ENCODE data around the gene CCNT2. TPM values are rescaled to one million over a fixed set of nuclear protein-coding genes. Genes with fewer than 3 reads are reported as not detected.
"Not testable (repeated sequence)": the region's sequence is repeated elsewhere in the genome, so short reads cannot be mapped to it uniquely, and the experiment has no call there.

Gene CCNT2
- total RNA-seq, 1 donor = 91.3 TPM

GRCh38 chr2:134936691-134937090 lies 18.1 kb downstream of the CCNT2 start:
- H3K4me3 ChIP-seq (ENCODE audit: low read length) = no peak overlapping the region
- peaks cover 21% of the 10 kb centered on the region for H3K4me1 ChIP-seq (ENCODE audit: insufficient read depth, low read length)
- H3K27me3 ChIP-seq (ENCODE audit: insufficient read depth, low read length) = no peaks in the 10 kb centered on the region
- H3K9me3 ChIP-seq (ENCODE audit: low read depth, low read length) = no peaks in the 10 kb centered on the region

GRCh38 chr2:134943540-134943939 lies 24.9 kb downstream of the CCNT2 start:
- no peak overlapping the region for H3K4me3 ChIP-seq (ENCODE audit: low read length)

GRCh38 chr2:134944975-134945374 lies 26.4 kb downstream of the CCNT2 start:
- Histone ChIP-seq H3K27me3 (ENCODE audit: insufficient read depth, low read length) (no peaks in the 10 kb centered on the region), H3K4me1 (ENCODE audit: insufficient read depth, low read length) (peaks cover 10% of the 10 kb centered on the region), H3K4me3 (ENCODE audit: low read length) (no peak overlapping the region), H3K9me3 (ENCODE audit: low read depth, low read length) (no peaks in the 10 kb centered on the region)

More at GRCh38 chr2:134943540-134943939, 24.9 kb downstream of the CCNT2 start:
- H3K4me1 ChIP-seq (ENCODE audit: insufficient read depth, low read length) = peaks cover 7% of the 10 kb centered on the region
- H3K9me3 ChIP-seq (ENCODE audit: low read depth, low read length) = no peaks in the 10 kb centered on the region
- H3K27me3 ChIP-seq (ENCODE audit: insufficient read depth, low read length) = no peaks in the 10 kb centered on the region

- Histone ChIP-seq H3K4me3 (ENCODE audit: low read length) (no peak overlapping the region), H3K27me3 (ENCODE audit: insufficient read depth, low read length) (no peaks in the 10 kb centered on the region), H3K9me3 (ENCODE audit: low read depth, low read length) (no peaks in the 10 kb centered on the region), H3K4me1 (ENCODE audit: insufficient read depth, low read length) (peaks cover 11% of the 10 kb centered on the region)
These were observed 27.5 kb downstream of the CCNT2 start for GRCh38 chr2:134946073-134946472.

- H3K9me3 ChIP-seq (ENCODE audit: low read depth, low read length) = no peaks in the 10 kb centered on the region
- no peak overlapping the region for H3K4me3 ChIP-seq (ENCODE audit: low read length)
- no peaks in the 10 kb centered on the region for H3K27me3 ChIP-seq (ENCODE audit: insufficient read depth, low read length)
- peaks cover 4% of the 10 kb centered on the region for H3K4me1 ChIP-seq (ENCODE audit: insufficient read depth, low read length)
These were observed 31.5 kb downstream of the CCNT2 start for GRCh38 chr2:134949981-134950708.

DNA sequence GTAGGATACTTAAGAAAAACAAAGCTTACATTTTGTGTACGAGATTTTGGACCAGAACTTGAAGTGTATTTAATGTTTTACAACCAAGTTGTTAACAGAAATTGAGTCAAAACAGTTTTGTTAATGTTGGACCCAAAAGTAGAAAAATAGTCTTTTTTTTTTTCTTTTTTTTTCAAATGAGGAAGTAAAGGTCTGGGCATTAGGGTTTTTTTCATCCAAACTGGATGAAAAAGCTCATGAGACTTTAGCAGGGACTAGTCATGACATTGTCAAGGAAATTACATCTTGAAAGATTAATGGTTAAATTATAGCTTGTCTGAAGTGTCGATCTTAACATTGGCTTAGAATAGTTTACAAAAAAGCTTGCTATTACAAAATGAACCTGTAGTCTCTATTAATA lies 32.3 kb downstream of the CCNT2 start:
- Histone ChIP-seq H3K27me3 (ENCODE audit: insufficient read depth, low read length) (no peaks in the 10 kb centered on the region), H3K4me3 (ENCODE audit: low read length) (no peak overlapping the region), H3K4me1 (ENCODE audit: insufficient read depth, low read length) (peaks cover 4% of the 10 kb centered on the region), H3K9me3 (ENCODE audit: low read depth, low read length) (no peaks in the 10 kb centered on the region)

- no peak overlapping the region for H3K4me3 ChIP-seq (ENCODE audit: low read length)
- peaks cover 4% of the 10 kb centered on the region for H3K4me1 ChIP-seq (ENCODE audit: insufficient read depth, low read length)
- no peaks in the 10 kb centered on the region for H3K27me3 ChIP-seq (ENCODE audit: insufficient read depth, low read length)
- no peaks in the 10 kb centered on the region for H3K9me3 ChIP-seq (ENCODE audit: low read depth, low read length)
These were observed 34.0 kb downstream of the CCNT2 start for GRCh38 chr2:134952608-134953007.

GRCh38 chr2:134954065-134954464 lies 35.4 kb downstream of the CCNT2 start:
- H3K4me1 ChIP-seq (ENCODE audit: insufficient read depth, low read length) = peaks cover 4% of the 10 kb centered on the region
- H3K27me3 ChIP-seq (ENCODE audit: insufficient read depth, low read length) = no peaks in the 10 kb centered on the region
- no peaks in the 10 kb centered on the region for H3K9me3 ChIP-seq (ENCODE audit: low read depth, low read length)
- no peak overlapping the region for H3K4me3 ChIP-seq (ENCODE audit: low read length)

DNA sequence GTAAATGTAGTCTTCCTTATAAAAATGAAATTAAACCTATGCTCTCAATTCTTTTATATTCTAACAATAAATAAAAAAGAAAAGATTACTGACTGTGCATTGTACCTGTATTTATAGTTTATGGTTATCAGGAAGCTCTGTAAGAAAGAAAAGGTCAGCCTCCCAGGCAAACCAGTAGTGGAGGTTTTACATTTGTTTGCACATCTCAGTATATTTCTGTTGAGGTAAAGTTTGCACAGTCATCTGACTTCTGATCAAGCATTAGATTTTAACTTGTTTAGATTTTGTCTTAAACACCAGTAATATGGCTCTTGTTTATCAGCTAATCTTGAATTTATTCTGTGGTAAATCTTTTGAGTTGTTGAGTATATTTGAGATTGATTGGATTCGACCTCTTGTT lies 37.1 kb downstream of the CCNT2 start:
- Histone ChIP-seq H3K4me3 (ENCODE audit: low read length) (no peak overlapping the region), H3K9me3 (ENCODE audit: low read depth, low read length) (no peaks in the 10 kb centered on the region), H3K4me1 (ENCODE audit: insufficient read depth, low read length) (no peaks in the 10 kb centered on the region), H3K27me3 (ENCODE audit: insufficient read depth, low read length) (no peaks in the 10 kb centered on the region)

- no peaks in the 10 kb centered on the region for H3K27me3 ChIP-seq (ENCODE audit: insufficient read depth, low read length)
- H3K9me3 ChIP-seq (ENCODE audit: low read depth, low read length) = no peaks in the 10 kb centered on the region
- no peak overlapping the region for H3K4me3 ChIP-seq (ENCODE audit: low read length)
- H3K4me1 ChIP-seq (ENCODE audit: insufficient read depth, low read length) = no peaks in the 10 kb centered on the region
These were observed 38.9 kb downstream of the CCNT2 start for GRCh38 chr2:134957477-134957876.

- H3K27me3 ChIP-seq (ENCODE audit: insufficient read depth, low read length); H3K4me3 ChIP-seq (ENCODE audit: low read length); H3K9me3 ChIP-seq (ENCODE audit: low read depth, low read length); H3K4me1 ChIP-seq (ENCODE audit: insufficient read depth, low read length): not testable (repeated sequence)
These were observed 48.5 kb downstream of the CCNT2 start for GRCh38 chr2:134967166-134967565.

- Histone ChIP-seq H3K4me1 (ENCODE audit: insufficient read depth, low read length) (no peaks in the 10 kb centered on the region), H3K9me3 (ENCODE audit: low read depth, low read length) (peaks cover 20% of the 10 kb centered on the region), H3K4me3 (ENCODE audit: low read length) (no peak overlapping the region)
These were observed 54.9 kb downstream of the CCNT2 start for GRCh38 chr2:134973241-134974138.

GRCh38 chr2:134975281-134976009 lies 56.8 kb downstream of the CCNT2 start:
- H3K27me3 ChIP-seq (ENCODE audit: insufficient read depth, low read length) = no peaks in the 10 kb centered on the region

More at GRCh38 chr2:134973241-134974138, 54.9 kb downstream of the CCNT2 start:
- H3K27me3 ChIP-seq (ENCODE audit: insufficient read depth, low read length) = no peaks in the 10 kb centered on the region

GRCh38 chr2:134976074-134976702 lies 57.6 kb downstream of the CCNT2 start:
- Histone ChIP-seq H3K4me1 (ENCODE audit: insufficient read depth, low read length) (no peaks in the 10 kb centered on the region), H3K9me3 (ENCODE audit: low read depth, low read length) (peaks cover 20% of the 10 kb centered on the region), H3K4me3 (ENCODE audit: low read length) (no peak overlapping the region), H3K27me3 (ENCODE audit: insufficient read depth, low read length) (no peaks in the 10 kb centered on the region)

More at GRCh38 chr2:134975281-134976009, 56.8 kb downstream of the CCNT2 start:
- Histone ChIP-seq H3K4me1 (ENCODE audit: insufficient read depth, low read length) (no peaks in the 10 kb centered on the region), H3K9me3 (ENCODE audit: low read depth, low read length) (peaks cover 20% of the 10 kb centered on the region), H3K4me3 (ENCODE audit: low read length) (no peak overlapping the region)
